GM19397 (cell line): ENCODE data around the gene NFKBIL1.
"Not testable (repeated sequence)": the region's sequence is repeated elsewhere in the genome, so short reads cannot be mapped to it uniquely, and the experiment has no call there.

Experiments used
- ATAC-seq: cut with Tn5 transposase; IDR thresholded peaks from one replicate; pipeline ENCODE4 v1.9.1; 2021; ENCODE audit warnings: mild to moderate bottlenecking, moderate library complexity; ENCODE audit not compliant: unreplicated experiment

Gene NFKBIL1

DNA sequence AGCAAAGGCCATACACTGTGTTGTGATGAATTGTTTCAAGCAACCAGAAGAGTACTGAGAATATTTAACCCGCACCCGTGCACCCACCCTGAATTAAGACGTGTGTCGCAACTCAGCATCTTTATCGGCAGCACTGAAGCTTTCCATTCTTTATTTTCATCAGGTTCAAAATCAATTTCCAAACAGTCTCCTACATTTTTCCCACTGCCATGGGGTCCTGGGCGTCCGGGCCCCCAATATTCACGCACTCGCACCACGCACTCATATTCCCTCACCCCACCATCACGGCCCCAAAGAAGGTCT is 33.0 kb downstream of the NFKBIL1 start:
- no peak for ATAC-seq

DNA sequence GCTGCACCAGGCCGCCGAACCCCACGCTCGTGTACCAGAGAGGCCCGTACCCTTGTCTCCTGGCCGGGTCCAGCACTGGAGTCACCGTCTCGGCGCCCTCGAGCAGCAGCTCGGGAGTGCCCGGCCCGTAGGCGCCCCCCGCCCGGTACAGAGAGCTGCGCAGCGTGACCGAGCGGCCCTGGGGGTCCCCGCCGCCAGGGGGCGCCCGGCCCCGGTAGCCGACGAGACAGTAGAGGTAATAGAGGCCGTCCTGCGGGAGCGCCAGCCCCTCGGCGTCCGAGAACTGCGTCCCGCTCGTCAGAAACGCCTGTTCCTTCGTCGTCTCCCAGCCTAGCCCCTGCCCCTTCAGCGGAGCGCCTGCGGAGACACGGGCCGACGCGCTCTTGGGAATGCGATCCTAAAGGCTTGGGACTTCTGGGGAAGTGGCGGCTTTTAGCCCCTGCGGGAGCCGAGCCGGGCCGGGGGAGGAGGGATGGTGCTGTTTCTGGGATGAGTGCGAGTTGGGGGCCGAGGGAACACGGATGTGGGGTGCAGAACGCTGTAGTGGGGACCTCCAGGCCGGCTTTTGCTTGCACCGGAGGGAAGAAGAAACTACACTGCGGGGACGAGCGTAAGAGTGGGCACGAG is 33.5 kb downstream of the NFKBIL1 start:
- ATAC-seq: peak; percentile 64

DNA sequence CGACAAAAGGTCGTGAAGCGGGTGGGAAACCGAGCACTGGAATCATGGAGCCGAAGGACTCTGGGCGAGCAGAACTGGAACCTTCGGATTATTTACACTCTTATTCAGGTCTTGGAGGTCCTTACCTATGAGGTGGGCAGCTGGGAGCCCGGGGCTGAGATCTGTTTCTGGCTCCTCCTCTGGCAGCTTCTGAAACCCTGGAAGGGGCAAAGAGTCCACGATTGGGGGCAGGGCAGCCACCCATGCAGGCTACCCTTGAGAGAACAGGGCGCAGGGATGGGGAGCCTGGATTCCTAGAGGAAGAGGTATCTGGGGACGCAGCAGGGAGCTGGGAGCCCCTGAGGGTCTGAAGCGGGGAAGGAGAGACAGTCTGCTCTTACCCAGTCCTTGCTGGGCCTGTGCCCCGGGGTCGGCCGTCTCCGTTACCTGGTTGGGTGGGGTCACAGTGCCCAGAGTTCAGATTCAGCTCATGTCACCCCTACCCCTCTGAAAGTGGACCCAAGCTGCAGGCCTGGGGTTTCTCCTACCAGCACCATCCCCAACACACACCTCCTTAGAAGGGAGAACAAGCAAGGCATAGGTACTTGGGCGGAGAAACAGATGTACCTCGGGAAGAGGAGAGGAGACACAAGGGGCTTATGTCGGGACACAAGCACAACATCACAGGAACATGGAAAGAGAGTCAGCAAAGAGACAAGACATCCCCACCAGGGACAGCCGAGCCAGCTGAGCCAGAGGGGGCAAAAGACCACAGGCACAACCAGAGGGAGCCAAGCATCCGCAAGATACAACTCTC is 34.2 kb downstream of the NFKBIL1 start:
- no peak for ATAC-seq

DNA sequence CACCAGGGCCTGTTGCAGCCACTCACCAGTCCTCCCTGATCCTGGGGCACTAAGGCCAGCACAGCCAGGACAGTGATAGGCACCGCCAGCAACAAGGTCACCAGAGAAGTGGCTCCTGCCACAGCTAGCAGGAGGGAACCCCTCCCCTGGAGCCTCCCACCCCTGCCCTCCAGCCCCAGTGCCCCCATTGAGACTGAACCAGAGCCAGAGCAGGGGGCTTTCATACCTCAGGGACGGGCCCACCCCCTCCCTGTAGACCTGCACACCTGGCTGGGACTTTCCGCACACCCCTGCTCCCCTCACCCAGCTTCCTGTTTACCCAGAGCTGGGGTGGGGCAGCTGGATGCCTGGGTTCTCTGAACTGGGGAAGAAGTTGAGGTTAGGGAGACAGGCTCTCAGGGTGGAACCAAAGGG is 34.8 kb downstream of the NFKBIL1 start, which contains the start of gene LTB:
LTB (minus strand) TSS at position 195 of the 414 bp plus-strand sequence; CDS start at position 188, 7 bp downstream.
- no peak for ATAC-seq

DNA sequence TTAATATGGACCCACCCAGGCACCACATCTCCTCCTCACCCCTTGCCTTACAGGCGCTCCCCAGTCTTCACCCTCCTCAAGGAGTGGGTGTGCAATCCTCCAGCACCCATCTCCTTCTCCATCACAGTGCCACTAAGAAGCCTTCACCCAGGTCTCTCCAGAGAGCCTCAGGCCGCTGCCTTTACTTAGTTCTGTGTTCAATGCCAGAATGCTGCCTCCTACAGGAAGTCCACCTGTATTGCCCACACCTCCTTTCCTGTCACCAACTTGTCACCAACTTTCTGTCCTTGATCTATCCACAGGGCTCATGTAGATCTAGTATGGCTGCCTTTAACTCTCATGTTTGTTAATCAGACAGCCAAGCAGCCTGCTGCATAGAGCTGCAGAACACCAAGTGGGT is 38.1 kb downstream of the NFKBIL1 start:
- ATAC-seq: no peak

DNA sequence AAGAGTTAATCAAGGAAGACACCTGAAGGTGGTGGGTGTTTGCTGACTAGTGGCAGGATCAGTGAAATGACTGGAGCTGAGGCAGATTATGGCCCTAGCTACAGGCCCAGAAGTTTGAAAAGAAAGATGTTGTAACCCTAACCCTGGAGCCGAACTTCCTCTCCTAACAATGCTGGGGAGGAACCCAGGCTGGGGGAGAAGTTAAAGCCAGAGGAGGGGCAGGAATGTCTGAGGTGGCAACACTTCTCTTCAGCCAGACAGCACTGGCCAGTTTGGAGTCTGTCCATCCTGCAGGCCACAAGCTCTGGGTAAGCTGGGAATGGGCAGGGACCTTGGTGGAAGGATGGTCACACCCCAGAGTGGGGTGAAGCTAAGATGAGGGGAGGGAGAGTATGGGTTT is 38.6 kb downstream of the NFKBIL1 start, which contains the start of gene LST1:
LST1 (plus strand) TSS at position 270 of the 400 bp plus-strand sequence. CDS start 1,023 bp downstream, outside the sequence.
- ATAC-seq: no peak

DNA sequence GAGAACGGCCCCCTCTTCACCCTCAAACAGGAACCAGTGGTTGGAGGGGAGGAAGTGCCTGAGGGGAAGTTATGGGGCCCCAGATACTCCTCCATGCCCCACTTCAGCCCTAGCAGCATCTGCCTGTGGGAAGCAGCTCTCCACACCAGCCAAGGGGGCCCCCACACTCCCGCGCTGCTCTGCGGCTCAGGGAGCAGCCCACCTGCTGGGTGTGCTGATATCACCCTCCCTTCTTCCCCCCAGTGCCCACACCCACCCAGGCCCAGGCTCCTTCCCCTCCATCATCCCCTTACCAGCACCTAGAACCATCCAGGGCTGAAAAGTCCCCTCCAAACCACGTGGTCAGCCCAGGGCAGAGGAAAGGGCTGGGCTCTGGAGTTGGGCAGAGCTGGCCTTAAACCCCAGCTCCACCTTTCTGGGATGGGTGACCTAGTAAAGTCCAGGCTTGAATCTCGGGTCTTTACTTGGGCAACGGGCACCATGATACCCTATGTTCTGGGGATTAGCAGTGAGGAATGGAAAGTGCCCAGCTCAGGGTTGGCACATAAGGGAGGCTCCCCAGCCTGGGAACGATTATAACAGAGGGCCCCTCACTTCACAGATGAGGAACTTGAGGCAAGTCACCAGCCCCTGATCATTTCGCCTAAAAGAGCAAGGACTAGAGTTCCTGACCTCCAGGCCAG is 39.3 kb downstream of the NFKBIL1 start:
- no peak for ATAC-seq

DNA sequence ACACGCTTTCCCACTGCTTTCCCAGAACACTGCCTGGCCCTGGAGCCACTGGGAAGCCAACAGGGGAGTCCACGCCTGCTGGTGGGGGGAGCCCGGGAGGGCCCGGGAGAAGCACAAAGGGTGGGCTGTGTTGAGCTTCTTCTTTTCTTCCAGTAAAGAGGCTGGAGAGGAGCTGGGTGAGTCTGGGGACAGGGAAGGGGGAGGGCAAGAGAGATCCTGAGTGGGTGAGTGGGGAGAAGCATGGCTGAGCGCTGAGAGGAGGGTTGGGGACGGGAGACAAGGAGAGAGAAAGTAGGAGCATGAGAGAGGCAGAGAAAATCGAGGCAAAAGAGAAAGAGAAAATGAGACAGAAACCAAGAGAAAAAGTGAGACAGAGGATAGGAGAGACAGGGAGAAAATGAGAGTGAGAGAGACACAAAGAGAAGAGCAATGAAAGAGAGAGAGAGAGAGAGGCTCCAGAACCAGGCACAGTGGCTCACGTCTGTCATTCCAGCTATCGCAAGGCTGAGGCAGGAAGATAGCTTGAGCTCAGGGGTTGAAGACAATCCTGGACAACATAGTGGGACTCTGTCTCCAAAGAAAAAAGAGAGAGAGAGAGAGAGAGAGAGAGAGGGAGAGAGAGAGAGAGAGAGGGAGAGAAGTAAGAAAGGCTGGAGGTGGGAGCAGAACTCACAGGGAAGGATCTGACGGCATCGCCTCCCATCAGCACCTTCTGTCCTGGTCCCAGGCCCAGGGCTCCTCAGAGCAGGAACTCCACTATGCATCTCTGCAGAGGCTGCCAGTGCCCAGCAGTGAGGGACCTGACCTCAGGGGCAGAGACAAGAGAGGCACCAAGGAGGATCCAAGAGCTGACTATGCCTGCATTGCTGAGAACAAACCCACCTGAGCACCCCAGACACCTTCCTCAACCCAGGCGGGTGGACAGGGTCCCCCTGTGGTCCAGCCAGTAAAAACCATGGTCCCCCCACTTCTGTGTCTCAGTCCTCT is 40.7 kb downstream of the NFKBIL1 start:
- ATAC-seq: no peak

DNA sequence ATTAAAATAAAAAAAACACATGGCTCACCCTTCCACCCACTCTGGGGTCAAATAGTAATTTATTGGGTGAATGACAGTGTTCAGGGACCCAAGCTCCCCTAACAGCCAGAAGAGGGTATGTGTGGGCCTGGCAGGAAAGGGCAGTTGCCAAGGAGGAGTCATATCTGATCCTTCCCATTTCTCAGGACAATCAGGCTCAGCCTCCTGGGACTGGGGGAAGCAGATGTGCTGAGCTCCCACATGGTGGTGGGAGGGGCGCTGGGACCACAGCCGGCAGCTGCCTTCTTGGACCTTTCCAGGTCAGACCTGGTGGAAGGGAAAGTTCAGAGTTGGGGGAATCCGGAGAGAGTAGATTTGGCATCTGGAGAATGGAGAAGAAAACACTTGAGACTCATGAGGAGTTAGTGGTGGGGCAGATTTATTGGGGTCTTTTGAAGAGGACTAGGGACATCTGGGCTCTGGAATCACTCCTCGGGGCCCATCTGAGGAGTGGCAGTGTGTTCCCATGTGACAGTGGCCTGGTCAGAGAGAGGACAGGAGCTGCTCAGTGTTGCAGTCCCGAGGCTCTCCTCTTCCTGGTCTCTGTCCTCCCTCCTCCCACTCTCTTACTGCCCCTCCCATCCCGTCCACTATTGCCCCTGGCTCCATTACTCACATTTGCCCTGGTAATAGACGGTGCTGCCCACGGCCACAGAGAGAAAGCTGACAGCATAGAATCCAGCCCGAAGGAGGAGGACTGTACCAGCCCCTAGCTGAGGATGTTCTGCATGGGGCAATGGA is 41.7 kb downstream of the NFKBIL1 start:
- ATAC-seq: no peak

DNA sequence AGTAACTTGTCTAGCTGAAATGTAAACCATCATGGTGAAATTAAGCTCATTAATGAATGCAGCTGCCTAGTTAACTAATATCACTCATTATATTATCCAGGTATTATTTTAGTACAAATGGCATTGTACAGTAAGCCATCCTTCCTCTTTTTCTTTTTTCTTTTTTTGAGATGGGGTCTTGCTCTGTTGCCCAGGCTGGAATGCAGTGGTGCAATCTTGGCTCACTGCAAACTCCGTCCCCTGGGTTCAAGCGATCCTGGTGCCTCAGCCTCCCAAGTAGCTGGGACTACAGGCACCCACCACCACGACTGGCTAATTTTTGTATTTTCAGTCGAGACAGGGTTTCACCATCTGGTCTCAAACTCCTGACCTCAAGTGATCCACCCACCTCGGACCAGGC is 43.3 kb downstream of the NFKBIL1 start:
- ATAC-seq: not testable (repeated sequence)

DNA sequence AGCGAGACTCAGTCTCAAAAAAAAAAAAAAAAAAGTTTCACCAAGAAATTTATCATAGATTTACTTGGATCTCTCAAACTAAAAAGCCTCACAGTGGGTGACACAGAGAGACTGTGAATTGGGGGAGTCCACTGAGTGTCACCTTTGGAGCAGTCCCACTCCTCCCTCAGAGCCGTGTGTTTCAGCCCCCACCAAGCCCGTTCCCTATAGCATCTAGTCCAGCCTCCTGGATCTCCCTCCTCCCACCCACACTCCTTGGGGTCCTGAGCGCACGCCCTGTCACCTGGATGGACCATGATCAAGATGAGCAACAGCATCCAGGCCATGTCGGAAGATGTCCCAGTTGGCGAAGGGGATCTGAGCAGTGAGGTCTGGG is 45.0 kb downstream of the NFKBIL1 start:
- ATAC-seq: no peak

DNA sequence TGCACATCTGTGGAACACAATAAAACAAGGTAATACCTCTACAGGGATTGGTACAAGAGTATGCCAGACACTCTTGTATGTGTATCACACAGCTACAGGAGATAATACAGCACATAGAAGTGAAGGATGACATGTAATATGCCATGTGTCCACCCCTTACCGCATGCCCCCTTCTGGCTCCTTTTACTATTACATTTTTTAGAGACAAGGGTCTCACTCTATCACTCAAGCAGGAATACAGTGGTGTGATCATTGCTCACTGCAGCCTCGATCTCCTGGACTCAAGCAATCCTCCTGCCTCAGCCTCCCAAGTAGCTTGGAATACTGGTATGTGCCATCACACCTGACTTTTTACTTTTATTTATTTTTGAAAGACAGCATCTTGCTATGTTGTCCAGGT is 49.6 kb downstream of the NFKBIL1 start:
- no peak for ATAC-seq

DNA sequence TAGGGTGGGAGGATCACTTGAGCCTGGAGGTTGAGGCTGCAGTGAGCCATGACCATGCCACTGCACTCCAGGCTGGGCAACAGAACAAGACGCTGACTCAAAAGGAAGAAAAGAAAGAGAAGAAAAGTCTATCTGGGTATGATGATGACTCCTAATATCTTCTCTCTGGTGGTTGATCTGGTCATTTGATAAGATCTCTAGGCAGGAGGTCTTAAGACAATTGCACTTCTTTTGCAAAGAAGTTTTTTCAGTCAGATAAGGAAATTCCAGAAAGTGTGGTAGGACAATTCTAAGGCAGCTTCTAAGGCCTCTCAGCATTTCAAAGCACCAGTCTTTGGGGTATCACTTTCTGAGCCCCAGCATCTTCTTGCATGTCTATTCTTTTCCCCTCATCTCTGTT is 59.9 kb downstream of the NFKBIL1 start:
- ATAC-seq: no peak
